ENCODE results near the gene ZBTB24. TPM values are rescaled to one million over a fixed set of nuclear protein-coding genes. Genes with fewer than 3 reads are reported as not detected.

Gene ZBTB24
- total and polyA plus RNA-seq, 2 experiments from 2014 or later = 3.8 to 6.9 TPM

DNA sequence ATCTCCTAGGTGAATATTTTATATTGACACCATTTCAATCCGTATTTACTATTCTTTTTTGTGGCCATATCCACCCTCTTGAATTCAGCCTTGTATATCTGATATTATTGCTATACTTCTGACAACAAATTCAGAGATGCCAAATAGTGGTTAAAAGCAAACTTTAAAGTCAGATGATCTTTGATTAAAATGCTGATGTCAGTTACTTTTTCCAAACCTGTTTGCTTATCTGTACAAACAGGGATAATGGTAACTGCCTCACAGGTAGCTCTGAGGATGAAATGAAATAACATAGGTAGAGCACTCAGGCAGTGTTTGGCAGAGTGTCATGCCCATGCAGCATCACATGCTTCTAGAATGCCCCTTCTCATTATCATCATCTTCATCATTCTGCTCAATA is 61.8 kb downstream of the ZBTB24 start:
- no peaks in the 10 kb centered on the region for H3K4me1 ChIP-seq (ENCODE audit: insufficient read depth)
- DNase-seq (ENCODE audit: low spot score) = no peak
- no peaks in the 10 kb centered on the region for H3K36me3 ChIP-seq (replicated peaks; ENCODE audit: insufficient read depth, low read depth)
- H3K4me2 ChIP-seq = no peak overlapping the region
- 88% methylated on average over 1 of the region's 1 CpG for WGBS (ENCODE audit: low lambda C conversion rate, missing lambda C conversion rate)
- H4K20me1 ChIP-seq (ENCODE audit: insufficient read depth, poor library complexity, severe bottlenecking) = no peaks in the 10 kb centered on the region
- no peak overlapping the region for H3K27ac ChIP-seq
- H2AFZ ChIP-seq = no peak overlapping the region
- TF ChIP-seq, protein P1, sequence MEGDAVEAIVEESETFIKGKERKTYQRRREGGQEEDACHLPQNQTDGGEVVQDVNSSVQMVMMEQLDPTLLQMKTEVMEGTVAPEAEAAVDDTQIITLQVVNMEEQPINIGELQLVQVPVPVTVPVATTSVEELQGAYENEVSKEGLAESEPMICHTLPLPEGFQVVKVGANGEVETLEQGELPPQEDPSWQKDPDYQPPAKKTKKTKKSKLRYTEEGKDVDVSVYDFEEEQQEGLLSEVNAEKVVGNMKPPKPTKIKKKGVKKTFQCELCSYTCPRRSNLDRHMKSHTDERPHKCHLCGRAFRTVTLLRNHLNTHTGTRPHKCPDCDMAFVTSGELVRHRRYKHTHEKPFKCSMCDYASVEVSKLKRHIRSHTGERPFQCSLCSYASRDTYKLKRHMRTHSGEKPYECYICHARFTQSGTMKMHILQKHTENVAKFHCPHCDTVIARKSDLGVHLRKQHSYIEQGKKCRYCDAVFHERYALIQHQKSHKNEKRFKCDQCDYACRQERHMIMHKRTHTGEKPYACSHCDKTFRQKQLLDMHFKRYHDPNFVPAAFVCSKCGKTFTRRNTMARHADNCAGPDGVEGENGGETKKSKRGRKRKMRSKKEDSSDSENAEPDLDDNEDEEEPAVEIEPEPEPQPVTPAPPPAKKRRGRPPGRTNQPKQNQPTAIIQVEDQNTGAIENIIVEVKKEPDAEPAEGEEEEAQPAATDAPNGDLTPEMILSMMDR (IDR thresholded peaks at IDR 0.05; ENCODE audit: poor library complexity) = no peak
- TF ChIP-seq EZH2 (IDR thresholded peaks at IDR 0.05; ENCODE audit: borderline replicate concordance) = no peak
- no peak for TF ChIP-seq EZH2phosphoT487 (IDR thresholded peaks at IDR 0.05; ENCODE audit: low read depth, severe bottlenecking, unreplicated experiment)
- H3K79me2 ChIP-seq = no peaks in the 10 kb centered on the region
- no peaks in the 10 kb centered on the region for H3K27me3 ChIP-seq
- H3K9me3 ChIP-seq (ENCODE audit: low read depth) = no peaks in the 10 kb centered on the region
- H3K9me2 ChIP-seq (replicated peaks; ENCODE audit: insufficient read depth) = no peaks in the 10 kb centered on the region
- H3K4me3 ChIP-seq = no peak overlapping the region

DNA sequence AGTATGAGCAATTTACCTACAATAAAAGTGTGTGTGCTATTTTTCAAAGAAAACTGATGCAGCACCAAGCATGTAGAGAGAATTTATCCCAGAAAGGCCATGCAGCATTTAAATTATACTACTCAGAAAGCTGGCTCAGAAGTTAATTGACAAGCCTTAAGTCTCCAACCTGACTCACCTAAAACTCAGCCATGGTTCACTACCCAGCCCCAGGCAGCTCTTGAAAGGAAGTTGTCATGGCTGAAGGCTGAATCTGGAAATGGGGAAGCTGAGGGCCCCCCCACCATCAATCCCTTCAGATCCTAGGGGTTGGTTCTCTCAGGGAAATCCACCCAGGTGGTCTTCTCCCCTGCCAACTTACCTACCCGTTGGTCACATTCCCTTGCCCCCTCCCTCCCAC is 62.3 kb downstream of the ZBTB24 start:
- Histone ChIP-seq H3K27ac (no peak overlapping the region), H3K4me1 (ENCODE audit: insufficient read depth) (no peaks in the 10 kb centered on the region), H3K79me2 (no peaks in the 10 kb centered on the region), H4K20me1 (ENCODE audit: insufficient read depth, poor library complexity, severe bottlenecking) (no peaks in the 10 kb centered on the region), H2AFZ (no peak overlapping the region), H3K4me3 (no peak overlapping the region), H3K4me2 (no peak overlapping the region), H3K27me3 (no peaks in the 10 kb centered on the region), H3K9me2 (replicated peaks; ENCODE audit: insufficient read depth) (no peaks in the 10 kb centered on the region), H3K9me3 (ENCODE audit: low read depth) (no peaks in the 10 kb centered on the region), H3K36me3 (replicated peaks; ENCODE audit: insufficient read depth, low read depth) (no peaks in the 10 kb centered on the region)
- 86% methylated on average over 1 of the region's 1 CpG for WGBS (ENCODE audit: low lambda C conversion rate, missing lambda C conversion rate)
- DNase-seq (ENCODE audit: low spot score) = no peak
- TF ChIP-seq, protein P1 (IDR thresholded peaks at IDR 0.05; ENCODE audit: poor library complexity) = no peak
- no peak for TF ChIP-seq EZH2 (IDR thresholded peaks at IDR 0.05; ENCODE audit: borderline replicate concordance)
- TF ChIP-seq EZH2phosphoT487 (IDR thresholded peaks at IDR 0.05; ENCODE audit: low read depth, severe bottlenecking, unreplicated experiment) = no peak

DNA sequence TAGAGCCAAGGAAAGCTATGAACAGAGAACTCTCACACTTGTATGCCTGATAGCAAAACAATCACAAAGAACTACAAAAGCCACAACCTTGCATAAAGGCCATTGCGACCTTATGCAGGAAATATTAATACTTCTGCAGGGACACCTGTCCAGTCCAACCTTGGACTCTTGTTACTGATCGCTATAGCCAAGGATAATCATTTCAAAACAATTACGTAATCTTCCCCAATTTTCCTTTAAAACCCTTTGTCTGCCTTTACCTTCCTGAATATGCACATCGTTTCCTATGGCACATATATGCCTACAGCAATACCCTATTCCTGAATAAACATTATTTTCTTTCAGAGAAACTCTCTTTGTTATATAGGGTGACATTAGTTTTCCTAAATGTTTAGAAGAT is 65.4 kb downstream of the ZBTB24 start:
- TF ChIP-seq, protein P1 (IDR thresholded peaks at IDR 0.05; ENCODE audit: poor library complexity) = no peak
- TF ChIP-seq EZH2phosphoT487 (IDR thresholded peaks at IDR 0.05; ENCODE audit: low read depth, severe bottlenecking, unreplicated experiment) (no peak), EZH2 (IDR thresholded peaks at IDR 0.05; ENCODE audit: borderline replicate concordance) (no peak)
- Histone ChIP-seq H3K36me3 (replicated peaks; ENCODE audit: insufficient read depth, low read depth) (no peaks in the 10 kb centered on the region), H3K4me3 (no peak overlapping the region), H3K79me2 (no peaks in the 10 kb centered on the region), H3K27me3 (no peaks in the 10 kb centered on the region), H3K4me2 (no peak overlapping the region), H3K9me3 (ENCODE audit: low read depth) (no peaks in the 10 kb centered on the region), H3K4me1 (ENCODE audit: insufficient read depth) (no peaks in the 10 kb centered on the region), H3K9me2 (replicated peaks; ENCODE audit: insufficient read depth) (no peaks in the 10 kb centered on the region), H4K20me1 (ENCODE audit: insufficient read depth, poor library complexity, severe bottlenecking) (no peaks in the 10 kb centered on the region), H3K27ac (no peak overlapping the region), H2AFZ (no peak overlapping the region)
- DNase-seq (ENCODE audit: low spot score) = no peak
- 97% methylated on average over 4 of the region's 4 CpGs for WGBS (ENCODE audit: low lambda C conversion rate, missing lambda C conversion rate)

Other genes with a start within 250 kb of the ZBTB24 start
- 571 and 574 TPM in 2 replicates for gene CD164, start 100.8 kb downstream of the ZBTB24 start, total RNA-seq
- gene CD164, start 100.8 kb downstream of the ZBTB24 start, polyA plus RNA-seq = 436 and 475 TPM in 2 replicates
- gene PPIL6, start 42.6 kb downstream of the ZBTB24 start, total RNA-seq = 2.2 and 2.6 TPM in 2 replicates
- 2.9 and 3.8 TPM in 2 replicates for gene PPIL6, start 42.6 kb downstream of the ZBTB24 start, polyA plus RNA-seq
- 9.3 and 15.3 TPM in 2 replicates for gene SMPD2, start 42.5 kb downstream of the ZBTB24 start, total RNA-seq
- gene SMPD2, start 42.5 kb downstream of the ZBTB24 start, polyA plus RNA-seq = 19.2 and 25.1 TPM in 2 replicates
- gene MICAL1, start 27.4 kb downstream of the ZBTB24 start, total RNA-seq = 38.2 and 46.5 TPM in 2 replicates
- 51.2 and 52.7 TPM in 2 replicates for gene MICAL1, start 27.4 kb downstream of the ZBTB24 start, polyA plus RNA-seq
- gene AK9, start 208.0 kb upstream of the ZBTB24 start, total RNA-seq = 9.5 and 15.2 TPM in 2 replicates
- 8.2 and 10.1 TPM in 2 replicates for gene AK9, start 208.0 kb upstream of the ZBTB24 start, polyA plus RNA-seq
- 10.9 and 16.5 TPM in 2 replicates for gene FIG4, start 208.1 kb upstream of the ZBTB24 start, total RNA-seq
- gene FIG4, start 208.1 kb upstream of the ZBTB24 start, polyA plus RNA-seq = 8.0 and 11.8 TPM in 2 replicates

Data from hepatocyte (in vitro differentiated cells).